HEK293T (cell line): ENCODE data around the gene SLC7A6.

ENCODE experiments used
- CTCF ChIA-PET: fragments of 350-600 bp; formaldehyde crosslinking; extraction: SDS; loops from one replicate; lab custom pipeline; 2021; ENCODE audit warnings: antibody characterized with exemption, inconsistent platforms; lab: Yijun Ruan, JAX
- POLR2A ChIA-PET: fragments of 350-600 bp; formaldehyde crosslinking; extraction: SDS; loops from one replicate; lab custom pipeline; 2020; ENCODE audit warnings: antibody characterized with exemption, inconsistent platforms; lab: Yijun Ruan, JAX
- DNase-seq: peaks from one replicate; pipeline ENCODE4 v3.0.0; 2012; ENCODE audit warnings: mixed read lengths; ENCODE audit errors: extremely low spot score
- ARNT ChIP-seq: fragments of 450-650 bp; IDR thresholded peaks from 2 replicates; pipeline ENCODE4 v1.6.1; 2017; ENCODE audit warnings: mild to moderate bottlenecking
- BHLHE40 ChIP-seq: fragments of 450-650 bp; IDR thresholded peaks from 2 replicates; pipeline ENCODE4 v1.6.1; 2016; ENCODE audit warnings: mild to moderate bottlenecking, moderate library complexity, borderline replicate concordance
- CTBP1 ChIP-seq: fragments of 450-650 bp; IDR thresholded peaks from 2 replicates; pipeline ENCODE4 v1.6.1; 2016; ENCODE audit warnings: borderline replicate concordance
- ELF4 ChIP-seq: fragments of 450-650 bp; IDR thresholded peaks from 2 replicates; pipeline ENCODE4 v1.6.1; 2017; ENCODE audit warnings: antibody characterized with exemption
- FOXA1 ChIP-seq: fragments of 450-650 bp; IDR thresholded peaks from 2 replicates; pipeline ENCODE4 v1.6.1; 2016; ENCODE audit warnings: mild to moderate bottlenecking
- FOXK2 ChIP-seq: fragments of 450-650 bp; IDR thresholded peaks from 2 replicates; pipeline ENCODE4 v1.6.1; 2016; ENCODE audit warnings: mild to moderate bottlenecking
- FOXM1 ChIP-seq: fragments of 450-650 bp; IDR thresholded peaks from 2 replicates; pipeline ENCODE4 v1.6.1; 2017; ENCODE audit warnings: mild to moderate bottlenecking, borderline replicate concordance
- HDGF ChIP-seq: fragments of 450-650 bp; IDR thresholded peaks from 2 replicates; pipeline ENCODE4 v1.6.1; 2017; ENCODE audit warnings: antibody characterized with exemption, borderline replicate concordance
- L3MBTL2 ChIP-seq: fragments of 450-650 bp; conservative IDR thresholded peaks from 2 replicates; pipeline ENCODE4 v1.6.1; 2016; ENCODE audit warnings: mild to moderate bottlenecking
- LEF1 ChIP-seq: fragments of 450-650 bp; IDR thresholded peaks from 2 replicates; pipeline ENCODE4 v1.6.1; 2017; ENCODE audit warnings: mild to moderate bottlenecking, borderline replicate concordance
- NFRKB ChIP-seq: fragments of 450-650 bp; IDR thresholded peaks from 2 replicates; pipeline ENCODE4 v1.6.1; 2016; ENCODE audit warnings: mild to moderate bottlenecking, moderate library complexity
- SP1 ChIP-seq: fragments of 450-650 bp; IDR thresholded peaks from 2 replicates; pipeline ENCODE4 v1.6.1; 2017
- SUZ12 ChIP-seq: fragments of 450-650 bp; IDR thresholded peaks from 2 replicates; pipeline ENCODE4 v1.6.1; 2016; ENCODE audit warnings: mild to moderate bottlenecking
- TARDBP ChIP-seq: fragments of 450-650 bp; IDR thresholded peaks from 2 replicates; pipeline ENCODE4 v1.6.1; 2016
- ZNF384 ChIP-seq: fragments of 450-650 bp; IDR thresholded peaks from 2 replicates; pipeline ENCODE4 v1.6.1; 2016
- TF ChIP-seq, protein P1 (sequence below): fragments of 450-650 bp; IDR thresholded peaks from 2 replicates; pipeline ENCODE4 v1.6.1; 2016

The SLC7A6 gene

DNA sequence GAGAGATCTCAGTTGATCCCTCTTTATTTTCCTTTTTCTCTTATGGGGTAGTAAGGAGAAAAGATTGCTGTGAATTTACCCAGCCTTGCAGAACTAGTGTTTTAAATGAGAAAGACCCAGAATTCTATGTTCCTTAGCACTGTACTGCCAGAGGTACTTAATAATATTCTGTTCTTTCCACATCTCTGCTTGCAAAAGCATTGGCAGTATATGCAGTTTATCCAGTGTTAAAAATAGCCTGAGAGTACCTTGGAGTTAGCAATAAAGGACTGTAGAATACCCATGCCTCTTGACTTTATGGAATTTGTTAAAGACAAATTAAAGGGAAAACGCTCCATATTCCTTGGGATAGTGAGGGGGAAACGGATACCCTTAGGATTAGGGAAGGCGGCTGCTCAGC, 11.9 kb downstream of the SLC7A6 start:
- POLR2A ChIA-PET = interaction anchor here (1.0 kb wide), 2 partner anchors 12 to 35 kb away, joined by 3 read pairs; partner anchors contain the start of genes PRMT7, SLC7A6 and SLC7A6OS
- CTCF ChIA-PET = no interaction called here
- TF ChIP-seq ARNT (no peak), BHLHE40 (no peak), CTBP1 (no peak), HDGF (no peak)
- DNase-seq = no peak

DNA sequence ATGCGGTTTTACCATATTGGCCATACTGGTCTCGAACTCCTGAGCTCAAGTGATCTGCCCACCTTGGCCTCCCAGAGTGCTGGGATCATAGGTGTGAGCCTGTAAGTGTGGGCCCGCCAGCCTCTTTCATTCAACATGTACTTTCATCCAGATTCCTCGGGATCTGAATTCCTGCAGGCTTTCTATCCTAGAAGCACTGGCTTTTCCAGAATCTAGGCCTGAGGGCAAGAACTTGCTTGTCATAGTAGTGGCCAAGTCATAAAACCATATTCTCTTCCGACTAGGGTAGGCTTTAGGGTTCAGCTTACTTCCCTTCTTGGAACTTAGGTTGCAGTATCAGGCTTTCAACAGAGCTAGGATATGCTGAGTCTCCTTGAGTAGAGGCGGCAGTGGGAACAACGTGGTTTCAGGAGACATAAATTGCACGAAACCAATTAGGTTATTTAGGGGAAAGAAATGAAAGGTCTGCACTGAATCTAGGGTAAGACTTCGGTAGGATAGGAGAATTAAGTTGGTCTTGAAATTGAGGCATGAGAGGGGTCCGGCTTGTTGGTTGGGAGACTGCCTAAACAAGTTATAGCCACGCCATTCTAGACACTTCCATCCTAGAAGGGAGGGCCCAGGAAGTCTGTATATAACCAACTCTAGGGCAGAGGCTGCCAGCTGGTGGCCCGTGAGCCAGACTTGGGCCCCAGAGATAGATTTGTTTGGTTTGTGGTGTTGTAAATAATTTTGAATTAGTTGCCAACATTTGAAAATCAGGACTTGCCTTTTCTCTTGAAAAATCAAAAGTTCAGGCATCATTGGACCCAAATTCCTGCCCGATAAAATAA, 15.6 kb downstream of the SLC7A6 start:
- POLR2A ChIA-PET = no interaction called here
- TF ChIP-seq SP1 = no peak
- TF ChIP-seq BHLHE40 = no peak
- TF ChIP-seq SUZ12 = no peak
- TF ChIP-seq ARNT = no peak
- no peak for TF ChIP-seq ZNF384
- TF ChIP-seq ELF4 = no peak
- TF ChIP-seq FOXA1 = no peak
- no peak for TF ChIP-seq FOXM1
- no peak for TF ChIP-seq FOXK2
- no peak for TF ChIP-seq TARDBP
- CTCF ChIA-PET = interaction anchor here (0.8 to 1.0 kb wide), 2 partner anchors 16 to 184 kb away, joined by 3 read pairs; partner anchors contain the start of gene SLC7A6
- no peak for DNase-seq

DNA sequence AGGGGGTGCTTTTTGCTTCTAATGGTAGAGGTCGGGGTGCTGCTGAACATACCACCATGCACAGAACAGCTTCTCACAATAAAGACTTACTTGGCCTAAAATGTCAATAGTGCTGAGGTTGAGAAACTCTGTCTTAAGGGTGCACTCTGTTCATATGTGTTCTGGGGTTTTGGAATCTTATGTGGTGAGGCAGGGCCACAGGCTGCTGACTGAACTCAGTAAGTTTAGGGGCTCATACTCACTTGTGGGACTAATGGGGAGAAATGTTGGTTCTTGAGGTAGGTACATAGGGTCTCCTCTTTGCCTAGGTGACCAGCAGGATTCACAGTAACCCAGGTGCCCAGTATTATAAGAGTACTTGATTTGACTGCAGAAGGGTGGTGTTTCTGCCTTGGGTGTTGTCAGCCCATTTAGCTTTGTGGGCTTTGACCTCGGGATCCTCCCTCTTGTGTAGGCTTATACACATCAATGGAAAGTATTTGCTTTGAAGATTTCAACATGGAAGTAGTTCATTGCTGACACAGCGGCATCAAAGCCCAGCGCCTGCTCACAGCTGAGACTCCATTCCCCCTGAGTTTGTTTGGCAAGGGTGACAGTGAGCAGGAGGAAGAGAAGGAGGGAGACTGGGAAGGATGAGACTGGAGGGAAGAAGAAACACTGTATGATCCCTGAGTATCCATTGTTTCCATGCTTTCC, 17.2 kb downstream of the SLC7A6 start:
- ChIA-PET POLR2A (no interaction called here), CTCF (no interaction called here)
- no peak for DNase-seq
- TF ChIP-seq SUZ12 (no peak), CTBP1 (no peak), ELF4 (no peak), HDGF (no peak), BHLHE40 (no peak), ARNT (no peak), FOXK2 (no peak), TARDBP (no peak), FOXA1 (no peak), L3MBTL2 (no peak), SP1 (no peak)

DNA sequence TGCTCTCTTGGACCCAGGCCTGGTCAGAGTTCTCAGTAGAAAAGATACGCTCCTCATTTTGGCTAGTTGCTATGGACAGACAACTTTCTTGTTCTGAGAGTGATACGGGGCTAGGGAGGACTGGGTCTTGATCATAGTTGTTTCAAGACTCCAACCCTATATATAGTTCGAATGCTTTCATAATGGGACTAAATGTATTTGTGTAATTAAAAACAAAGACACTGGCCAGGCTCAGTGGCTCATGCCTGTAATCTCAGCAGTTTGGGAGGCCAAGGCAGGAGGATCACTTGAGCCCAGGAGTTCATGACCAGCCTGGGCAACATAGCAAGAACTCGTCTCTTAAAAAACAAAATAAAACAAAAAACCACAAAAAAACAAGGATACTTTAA, 17.7 kb downstream of the SLC7A6 start:
- DNase-seq = no peak
- CTCF ChIA-PET = no interaction called here
- TF ChIP-seq BHLHE40 (no peak), FOXM1 (no peak), SP1 (no peak), CTBP1 (no peak), ZNF384 (no peak), TARDBP (no peak), LEF1 (no peak), FOXK2 (no peak), NFRKB (no peak), L3MBTL2 (no peak), HDGF (no peak), SUZ12 (no peak), ARNT (no peak), ELF4 (no peak), FOXA1 (no peak)
- TF ChIP-seq, protein P1, sequence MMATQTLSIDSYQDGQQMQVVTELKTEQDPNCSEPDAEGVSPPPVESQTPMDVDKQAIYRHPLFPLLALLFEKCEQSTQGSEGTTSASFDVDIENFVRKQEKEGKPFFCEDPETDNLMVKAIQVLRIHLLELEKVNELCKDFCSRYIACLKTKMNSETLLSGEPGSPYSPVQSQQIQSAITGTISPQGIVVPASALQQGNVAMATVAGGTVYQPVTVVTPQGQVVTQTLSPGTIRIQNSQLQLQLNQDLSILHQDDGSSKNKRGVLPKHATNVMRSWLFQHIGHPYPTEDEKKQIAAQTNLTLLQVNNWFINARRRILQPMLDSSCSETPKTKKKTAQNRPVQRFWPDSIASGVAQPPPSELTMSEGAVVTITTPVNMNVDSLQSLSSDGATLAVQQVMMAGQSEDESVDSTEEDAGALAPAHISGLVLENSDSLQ = no peak
- POLR2A ChIA-PET = no interaction called here

DNA sequence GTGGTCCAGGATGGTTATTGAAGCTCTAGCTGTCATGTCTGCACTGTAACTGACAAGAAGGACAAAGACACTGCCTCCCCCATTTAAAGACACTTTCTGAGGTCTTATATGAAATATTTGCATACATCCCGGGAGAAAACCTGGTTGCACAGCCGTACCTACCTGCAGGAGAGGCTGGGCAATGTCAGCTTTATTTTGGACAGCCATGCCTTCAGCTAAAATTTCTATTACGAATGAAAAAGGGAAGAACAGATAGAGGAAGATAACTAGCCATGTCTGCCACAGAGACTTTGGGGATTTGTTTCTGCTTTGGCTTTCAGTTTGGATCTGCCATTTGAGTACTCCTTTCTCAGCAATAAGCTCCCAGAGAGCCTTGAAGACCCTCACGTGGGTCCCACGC, 19.0 kb downstream of the SLC7A6 start:
- DNase-seq = no peak
- TF ChIP-seq CTBP1 = no peak
- no peak for TF ChIP-seq L3MBTL2
- no peak for TF ChIP-seq HDGF
- no peak for TF ChIP-seq ZNF384
- TF ChIP-seq SP1 = no peak
- TF ChIP-seq FOXM1 = no peak
- POLR2A ChIA-PET = interaction anchor here (0.8 kb wide), 1 partner anchor 11 kb away, joined by 3 read pairs; no protein-coding TSS in a partner anchor
- CTCF ChIA-PET = interaction anchor here (1.2 to 2.0 kb wide), 2 partner anchors 19 to 22 kb away, joined by 4 to 6 read pairs; partner anchors contain the start of gene SLC7A6

DNA sequence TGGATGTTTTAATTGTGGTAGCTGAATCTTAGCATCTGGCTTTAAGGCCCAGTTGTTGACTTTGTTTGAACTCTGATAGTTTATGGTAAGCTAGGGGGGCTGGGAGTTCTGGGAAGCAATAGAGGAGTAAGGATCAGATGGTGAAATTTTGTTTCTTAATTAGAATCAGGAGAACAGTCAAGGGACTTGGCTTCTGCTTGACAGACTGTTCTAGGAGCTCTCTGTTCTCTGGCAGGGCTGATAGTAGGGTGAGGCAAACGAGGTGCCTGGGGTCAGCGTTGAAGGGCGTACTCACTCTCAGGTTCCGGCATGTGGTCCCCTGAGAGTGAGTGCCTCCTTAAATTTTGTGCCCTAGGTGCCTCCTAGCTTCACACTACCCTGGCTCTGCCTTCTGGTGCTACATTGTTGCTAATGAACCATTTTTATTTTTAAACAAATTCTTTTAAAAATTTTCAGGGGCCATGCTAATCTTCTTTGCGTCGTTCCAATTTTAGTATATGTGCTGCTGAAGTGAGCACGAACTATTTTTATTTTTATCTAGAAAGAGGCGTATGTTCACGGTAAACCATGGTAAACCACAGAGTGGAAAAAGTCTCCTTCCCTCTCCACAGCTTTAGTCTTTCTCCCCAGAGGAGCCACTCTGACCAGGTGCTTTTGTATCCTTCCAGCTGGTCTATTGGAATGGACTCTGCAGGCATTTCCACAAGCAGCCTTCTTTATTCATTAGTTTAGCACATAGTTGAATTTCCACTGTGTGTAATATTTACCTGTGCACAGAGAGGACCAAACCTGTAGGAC, 19.7 kb downstream of the SLC7A6 start:
- DNase-seq = no peak
- no peak for TF ChIP-seq LEF1
- TF ChIP-seq ARNT = no peak
- TF ChIP-seq TARDBP = no peak
- TF ChIP-seq L3MBTL2 = no peak
- no peak for TF ChIP-seq FOXA1
- no peak for TF ChIP-seq SUZ12
- no peak for TF ChIP-seq BHLHE40
- TF ChIP-seq HDGF = no peak
- no peak for TF ChIP-seq CTBP1
- no peak for TF ChIP-seq ZNF384
- no peak for TF ChIP-seq NFRKB
- TF ChIP-seq FOXM1 = no peak
- TF ChIP-seq FOXK2 = no peak
- TF ChIP-seq, protein P1 = no peak
- TF ChIP-seq ELF4 = no peak
- TF ChIP-seq SP1 = no peak
- CTCF ChIA-PET = interaction anchor here (1.2 to 2.0 kb wide), 2 partner anchors 20 to 23 kb away, joined by 4 to 6 read pairs; partner anchors contain the start of gene SLC7A6
- POLR2A ChIA-PET = interaction anchor here (0.8 kb wide), 1 partner anchor 11 kb away, joined by 3 read pairs; no protein-coding TSS in a partner anchor
